GM19467 (cell line): ENCODE results near the gene RPL14.
A peak's percentile ranks its signal among the peaks of the same experiment; 100 is the strongest.
"Not testable (repeated sequence)": the region's sequence is repeated elsewhere in the genome, so short reads cannot be mapped to it uniquely, and the experiment has no call there.

Experiments used
- ATAC-seq: cut with Tn5 transposase; IDR thresholded peaks from one replicate; pipeline ENCODE4 v1.9.1; 2021; ENCODE audit warnings: mild to moderate bottlenecking, moderate library complexity; ENCODE audit not compliant: unreplicated experiment

The RPL14 gene

GRCh38 chr3:40456940-40457823, at the start of gene RPL14:
Gene RPL14 (plus strand): TSS chr3:40457339. CDS start chr3:40457472, 133 bp downstream.
- peak; percentile 72 for ATAC-seq

- ATAC-seq = no peak
Observed at GRCh38 chr3:40407611-40408010, 49.5 kb upstream of the RPL14 start.

- no peak for ATAC-seq
Observed at GRCh38 chr3:40414270-40414669, 42.9 kb upstream of the RPL14 start.

- no peak for ATAC-seq
Observed at GRCh38 chr3:40417845-40418543, 39.1 kb upstream of the RPL14 start.

- no peak for ATAC-seq
Observed at GRCh38 chr3:40422861-40423260, 34.3 kb upstream of the RPL14 start.

GRCh38 chr3:40427045-40427669, 30.0 kb upstream of the RPL14 start:
- ATAC-seq = no peak

GRCh38 chr3:40432793-40433192, 24.3 kb upstream of the RPL14 start:
- no peak for ATAC-seq

- no peak for ATAC-seq
Observed at GRCh38 chr3:40437889-40438288, 19.2 kb upstream of the RPL14 start.

GRCh38 chr3:40445062-40445461, 12.1 kb upstream of the RPL14 start:
- ATAC-seq = no peak

- ATAC-seq = no peak
Observed at GRCh38 chr3:40445880-40446279, 11.3 kb upstream of the RPL14 start.

GRCh38 chr3:40450438-40450837, 6.7 kb upstream of the RPL14 start:
- ATAC-seq = no peak

GRCh38 chr3:40451551-40451950, 5.6 kb upstream of the RPL14 start:
- ATAC-seq = no peak

- ATAC-seq = no peak
Observed at GRCh38 chr3:40452057-40452456, 5.1 kb upstream of the RPL14 start.

- no peak for ATAC-seq
Observed at GRCh38 chr3:40452562-40452875, 4.6 kb upstream of the RPL14 start.

GRCh38 chr3:40452876-40453730, 4.0 kb upstream of the RPL14 start:
- peak; percentile 94 for ATAC-seq

- no peak for ATAC-seq
Observed at GRCh38 chr3:40453933-40454332, 3.2 kb upstream of the RPL14 start.

- no peak for ATAC-seq
Observed at GRCh38 chr3:40455328-40455727, 1.8 kb upstream of the RPL14 start.

- ATAC-seq = no peak
Observed at GRCh38 chr3:40456279-40456939, 730 bp upstream of the RPL14 start.

GRCh38 chr3:40458473-40458872, 1.3 kb downstream of the RPL14 start:
- ATAC-seq = no peak

- not testable (repeated sequence) for ATAC-seq
Observed at GRCh38 chr3:40460481-40460880, 3.3 kb downstream of the RPL14 start.
